ENCODE measurements around the gene FCHSD2. TPM values are rescaled to one million over a fixed set of nuclear protein-coding genes. Genes with fewer than 3 reads are reported as not detected.
"Not testable (repeated sequence)": the region's sequence is repeated elsewhere in the genome, so short reads cannot be mapped to it uniquely, and the experiment has no call there.

Gene FCHSD2
- polyA plus RNA-seq, 12 donors = 18.8 to 37.6 (median 30.9) TPM; not detected in 1

DNA sequence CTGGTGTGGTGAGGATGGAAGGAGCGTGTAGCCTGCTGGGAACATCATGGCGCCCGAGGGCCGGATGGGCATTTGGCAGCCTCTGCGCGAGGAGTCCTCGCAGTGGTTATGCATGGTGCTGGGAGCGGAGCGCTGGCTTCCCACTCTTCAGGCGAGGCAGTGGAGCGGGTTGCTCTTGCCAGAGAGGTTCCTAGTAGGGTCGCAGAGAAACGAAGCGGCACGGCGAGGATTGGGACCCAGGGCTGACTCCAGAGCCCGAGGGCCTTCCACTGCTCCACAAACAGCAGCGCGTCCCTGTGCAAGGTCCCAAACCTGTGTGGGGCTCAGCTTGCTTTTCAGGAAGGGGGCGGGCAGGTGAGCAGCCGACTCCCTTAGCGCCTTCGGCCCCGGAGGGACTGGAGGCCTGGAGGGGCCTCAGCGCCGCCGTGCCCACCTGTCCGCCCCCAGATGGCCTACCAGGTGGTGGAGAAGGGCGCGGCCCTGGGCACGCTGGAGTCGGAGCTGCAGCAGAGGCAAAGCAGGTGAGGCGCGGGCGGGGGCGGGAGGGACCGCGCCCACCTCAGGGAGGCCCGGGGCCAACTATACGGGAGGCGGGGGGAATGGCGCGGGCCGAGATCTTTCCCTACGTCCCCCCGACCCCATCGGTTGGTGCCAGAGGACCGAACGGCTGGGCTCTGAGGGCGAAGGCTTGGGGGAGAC lies 320.7 kb downstream of the FCHSD2 start:
- no peak for DNase-seq

DNA sequence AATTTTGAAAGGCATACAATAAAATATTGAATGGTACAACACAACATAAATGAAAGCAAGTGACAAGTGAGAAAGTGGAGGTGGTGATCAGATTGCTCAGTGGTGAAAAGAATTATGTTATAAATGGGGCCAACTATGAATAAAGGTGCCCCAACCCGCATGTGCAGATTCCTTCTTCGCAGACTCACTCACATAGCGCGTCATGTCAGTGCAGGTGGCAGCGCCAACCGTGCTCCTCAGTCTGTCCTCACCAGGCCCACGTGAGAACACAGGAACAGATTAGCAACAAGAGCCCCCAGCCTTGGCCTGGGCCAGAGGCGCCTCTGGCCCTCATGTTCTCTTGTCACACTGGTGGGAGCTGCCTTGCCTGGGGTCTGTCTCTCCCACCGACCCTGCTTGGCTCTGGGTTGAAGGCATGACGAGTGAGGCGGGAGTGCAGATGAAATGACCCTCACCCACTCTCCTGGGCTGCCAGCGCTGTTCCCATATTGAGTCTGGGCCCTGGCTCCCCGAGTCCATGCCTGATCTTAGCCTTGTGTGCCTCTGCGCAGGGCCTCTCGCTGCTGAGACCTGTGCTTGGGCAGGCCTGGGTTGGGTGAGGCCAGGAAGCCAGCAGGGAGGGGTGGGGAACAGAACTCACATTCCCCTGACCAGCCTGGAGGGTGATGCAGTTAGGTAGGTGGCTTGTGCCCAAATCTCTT lies 321.5 kb downstream of the FCHSD2 start:
- no peak for DNase-seq

- DNase-seq = no peak
Measured at GRCh38 chr11:72818971-72819370, 323.1 kb downstream of the FCHSD2 start.

DNA sequence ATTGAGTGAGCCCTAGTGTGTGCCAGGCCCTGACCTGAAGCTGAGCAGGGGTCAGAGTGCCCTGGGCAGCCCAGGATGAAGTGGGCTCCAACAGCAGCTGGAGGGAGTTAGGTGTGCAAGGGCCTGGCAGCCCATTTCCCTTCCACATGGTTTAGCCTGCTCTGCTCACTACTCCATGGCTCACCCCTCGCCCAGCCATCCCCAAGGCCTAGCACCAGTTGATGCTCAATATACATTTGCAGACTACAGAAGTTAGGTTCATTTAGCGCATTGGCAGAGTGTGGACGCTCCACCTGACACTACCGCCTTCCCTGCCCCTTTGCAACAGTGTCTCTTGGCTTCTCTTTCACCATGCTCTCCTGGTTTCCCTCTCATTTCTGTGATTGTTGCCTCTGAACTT lies 324.2 kb downstream of the FCHSD2 start:
- no peak for DNase-seq

DNA sequence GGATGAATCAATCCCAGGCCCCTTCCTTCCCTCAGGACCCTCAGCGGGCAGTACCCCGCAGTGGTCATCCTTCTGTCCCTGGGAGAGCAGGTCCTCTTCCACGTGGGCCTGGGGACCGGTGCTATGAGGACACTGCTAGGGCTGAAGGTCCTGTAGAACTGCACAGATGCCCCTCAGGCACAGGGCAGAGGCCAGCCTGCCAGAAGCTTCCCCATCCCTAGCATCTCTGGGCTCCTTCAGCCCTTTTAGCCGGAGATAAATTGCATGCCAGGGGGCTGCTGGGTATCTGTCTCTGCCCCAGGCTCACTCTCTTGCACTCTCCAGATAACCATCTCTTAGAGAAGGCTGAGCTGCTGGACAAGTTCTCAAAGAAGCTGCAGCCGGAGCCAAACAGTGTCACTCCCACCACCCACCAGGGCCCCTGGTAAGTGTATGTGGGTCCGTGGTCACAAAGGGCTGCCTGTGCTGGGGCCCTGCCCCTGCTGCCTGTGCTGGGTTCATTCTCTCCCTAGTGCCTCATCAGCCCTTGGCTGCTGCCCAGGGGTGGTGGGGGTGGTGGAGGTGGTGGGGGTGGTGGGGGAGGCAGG lies 325.6 kb downstream of the FCHSD2 start:
- DNase-seq = no peak

GRCh38 chr11:72815110-72815618 lies 327.0 kb downstream of the FCHSD2 start:
- DNase-seq = no peak

DNA sequence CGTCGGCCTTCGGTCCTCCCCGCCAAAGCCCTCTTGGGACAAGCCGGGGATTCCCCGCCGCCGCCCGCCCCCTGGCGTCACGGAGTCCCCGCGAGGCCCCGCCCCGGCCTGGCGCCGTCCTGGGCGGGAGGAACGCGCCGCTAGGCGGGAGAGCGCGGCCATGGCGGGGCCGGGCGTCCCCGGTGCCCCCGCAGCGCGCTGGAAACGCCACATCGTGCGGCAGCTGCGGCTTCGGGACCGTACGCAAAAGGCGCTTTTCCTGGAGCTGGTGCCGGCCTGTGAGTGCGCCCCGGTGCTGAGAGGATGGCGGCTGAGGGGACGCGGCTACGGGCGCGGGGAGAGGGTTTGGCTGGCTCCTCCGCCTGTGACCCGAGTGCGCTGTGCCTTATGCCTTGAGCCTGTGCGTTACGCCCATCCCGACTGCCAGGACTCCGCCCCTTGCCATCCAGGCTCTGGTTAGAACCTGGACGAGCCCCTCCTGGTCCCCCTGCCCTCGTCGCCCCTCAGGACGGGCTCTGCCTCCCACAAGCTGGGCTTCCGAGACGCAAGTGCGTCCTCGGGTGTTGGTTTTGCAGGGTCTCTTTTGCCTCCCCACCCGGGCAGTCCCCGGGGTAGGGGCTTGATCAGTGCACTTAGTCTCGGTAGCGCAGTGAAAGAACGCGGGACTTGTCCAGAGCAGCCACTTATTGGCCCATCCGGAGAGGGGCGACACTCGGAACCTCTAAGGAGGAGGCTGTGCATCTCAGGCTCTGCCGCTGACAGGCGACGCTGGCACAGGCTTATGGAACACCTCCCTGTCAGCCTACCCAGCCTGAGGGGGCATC lies 327.6 kb downstream of the FCHSD2 start, which contains the start of gene ATG16L2:
TSS of gene ATG16L2 (plus strand) at position 126 of the 824 bp plus-strand sequence. CDS start at position 161, 35 bp downstream.
- DNase-seq = peak; percentile 65

GRCh38 chr11:72813740-72814285 lies 328.3 kb downstream of the FCHSD2 start:
- DNase-seq = peak; percentile 86

- no peak for DNase-seq
Measured at GRCh38 chr11:72812967-72813739, 329.0 kb downstream of the FCHSD2 start.

GRCh38 chr11:72812604-72812966 lies 329.5 kb downstream of the FCHSD2 start:
- DNase-seq = no peak

- DNase-seq = not testable (repeated sequence)
Measured at GRCh38 chr11:72811686-72812085, 330.4 kb downstream of the FCHSD2 start.

- no peak for DNase-seq
Measured at GRCh38 chr11:72808331-72808798, 333.8 kb downstream of the FCHSD2 start.

DNA sequence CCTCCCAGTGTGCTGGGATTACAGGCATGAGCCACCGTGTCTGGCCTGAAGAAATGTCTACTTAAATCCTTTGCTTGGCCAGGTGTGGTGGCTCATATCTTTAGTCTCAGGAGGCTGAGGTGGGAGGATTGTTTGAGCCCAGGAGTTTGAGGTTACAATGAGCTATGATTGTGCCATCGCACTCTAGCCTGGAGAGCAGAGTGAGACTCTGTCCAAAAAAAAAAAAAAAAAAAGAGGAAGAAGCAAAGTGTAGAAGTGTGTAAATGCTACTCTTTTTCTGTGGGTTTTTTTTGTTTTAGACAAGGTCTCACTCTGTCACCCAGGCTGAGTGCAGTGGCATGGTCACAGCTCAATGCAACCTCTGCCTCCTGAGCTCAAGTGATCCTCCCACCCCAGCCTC lies 334.3 kb downstream of the FCHSD2 start:
- no peak for DNase-seq

DNA sequence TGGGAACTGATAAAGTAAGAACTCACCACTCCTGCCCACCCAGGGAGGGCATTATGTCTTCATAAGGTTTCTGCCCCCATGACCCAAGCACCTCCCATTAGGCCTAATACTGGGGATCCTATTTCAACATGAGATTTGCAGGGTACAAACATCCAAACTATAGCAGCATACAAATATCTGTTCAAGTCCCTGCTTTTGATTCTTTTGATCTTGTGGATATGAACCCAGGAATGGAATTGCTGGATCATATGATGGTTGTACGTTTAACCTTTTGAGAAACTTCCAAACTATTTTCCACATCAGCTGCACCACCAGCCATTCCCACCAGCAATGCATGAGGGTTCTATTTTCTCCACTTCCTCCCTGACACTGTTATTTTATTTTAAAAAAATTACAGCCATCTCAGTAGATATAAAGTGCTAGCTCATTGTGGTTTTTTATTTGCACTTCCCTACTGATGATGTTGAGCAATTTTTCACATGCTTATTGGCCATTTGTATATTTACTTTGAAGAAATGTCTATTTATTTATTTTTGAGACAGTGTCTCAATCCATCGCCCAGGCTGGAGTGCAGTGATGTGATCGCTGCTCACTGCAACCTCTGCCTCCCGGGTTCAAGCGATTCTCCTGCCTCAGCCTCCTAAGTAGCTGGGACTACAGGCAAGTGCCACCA lies 335.0 kb downstream of the FCHSD2 start:
- no peak for DNase-seq

- DNase-seq = not testable (repeated sequence)
Measured at GRCh38 chr11:72806378-72806777, 335.7 kb downstream of the FCHSD2 start.

- DNase-seq = no peak
Measured at GRCh38 chr11:72805216-72805615, 336.9 kb downstream of the FCHSD2 start.

DNA sequence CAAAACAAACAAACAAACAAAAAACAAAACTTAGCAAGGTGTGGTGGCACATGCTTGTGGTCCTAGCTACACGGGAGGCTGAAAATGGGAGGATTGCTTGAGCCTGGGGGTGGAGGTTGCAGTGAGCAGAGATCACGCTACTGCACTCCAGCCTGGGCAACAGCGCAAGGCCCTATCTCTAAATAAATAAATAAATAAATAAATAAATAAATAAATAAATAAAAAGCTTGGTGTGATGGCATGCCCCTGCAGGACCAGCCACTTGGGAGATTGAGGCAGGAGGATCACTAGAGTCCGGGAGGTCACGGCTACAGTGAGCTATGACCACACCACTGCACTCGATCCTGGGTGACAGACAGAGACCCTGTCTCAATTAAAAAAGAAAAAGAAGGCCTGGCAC lies 339.3 kb downstream of the FCHSD2 start:
- no peak for DNase-seq

GRCh38 chr11:72799441-72799840 lies 342.7 kb downstream of the FCHSD2 start:
- DNase-seq = no peak

DNA sequence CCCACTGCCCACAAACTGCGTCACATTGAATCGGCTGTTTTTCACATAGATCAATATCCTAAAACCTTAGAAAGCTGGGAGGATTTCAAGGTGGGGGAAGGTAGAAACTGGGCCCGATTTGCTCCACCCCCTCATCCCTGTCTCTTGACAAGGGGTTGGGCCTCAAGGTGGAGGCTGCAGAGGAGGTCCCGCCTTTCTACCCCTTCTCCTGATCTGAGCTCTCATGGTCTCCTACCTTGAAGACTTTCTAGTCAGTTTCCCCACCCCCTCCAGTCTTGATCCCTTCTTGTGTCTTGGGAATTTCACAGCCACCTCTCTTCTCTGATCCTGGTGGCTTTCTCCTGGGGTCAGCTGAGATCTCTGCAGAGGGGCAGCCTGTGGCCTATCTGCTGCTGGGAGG lies 343.8 kb downstream of the FCHSD2 start:
- no peak for DNase-seq
